Activated CD4-positive, alpha-beta T cell treated with anti-CD3 and anti-CD28 coated beads for 24 hours (primary cell): ENCODE measurements around the gene C6orf163.

Experiments
- DNase-seq, 2 donors: peaks; one replicate each; pipeline ENCODE4 v3.0.0-alpha.2; 2020; ENCODE audit warnings: low read depth in 2 of 2

Gene C6orf163

GRCh38 chr6:87357479-87358196, 13.0 kb downstream of the C6orf163 start:
- no peak for DNase-seq

- DNase-seq = no peak
These were observed 20.1 kb downstream of the C6orf163 start for GRCh38 chr6:87364602-87365252.

GRCh38 chr6:87366072-87366827, 21.6 kb downstream of the C6orf163 start:
- DNase-seq = no peak

GRCh38 chr6:87366899-87367298, 22.3 kb downstream of the C6orf163 start:
- DNase-seq = no peak

GRCh38 chr6:87373377-87373776, 28.8 kb downstream of the C6orf163 start:
- no peak for DNase-seq

GRCh38 chr6:87375315-87375714, 30.7 kb downstream of the C6orf163 start:
- no peak for DNase-seq

GRCh38 chr6:87376643-87377042, 32.0 kb downstream of the C6orf163 start:
- no peak for DNase-seq

- no peak for DNase-seq
These were observed 34.3 kb downstream of the C6orf163 start for GRCh38 chr6:87378947-87379346.

GRCh38 chr6:87382861-87383260, 38.2 kb downstream of the C6orf163 start:
- no peak for DNase-seq

GRCh38 chr6:87384038-87384437, 39.4 kb downstream of the C6orf163 start:
- no peak for DNase-seq

GRCh38 chr6:87384449-87384848, 39.8 kb downstream of the C6orf163 start:
- no peak for DNase-seq

GRCh38 chr6:87391334-87391733, 46.7 kb downstream of the C6orf163 start:
- no peak for DNase-seq

GRCh38 chr6:87393026-87393622, 48.5 kb downstream of the C6orf163 start:
- peak in 1 of 2 donors; percentile 31 for DNase-seq

GRCh38 chr6:87395431-87395830, 50.8 kb downstream of the C6orf163 start:
- DNase-seq = no peak

GRCh38 chr6:87396595-87397392, 52.2 kb downstream of the C6orf163 start:
- no peak for DNase-seq

- DNase-seq = no peak
These were observed 53.0 kb downstream of the C6orf163 start for GRCh38 chr6:87397656-87398055.

- DNase-seq = no peak
These were observed 57.2 kb downstream of the C6orf163 start for GRCh38 chr6:87401832-87402231.

GRCh38 chr6:87407561-87407900, 62.9 kb downstream of the C6orf163 start:
- peak in 1 of 2 donors; percentile 2 for DNase-seq

- DNase-seq = peak; percentile 66 to 67
These were observed 63.5 kb downstream of the C6orf163 start, which contains the start of gene CFAP206 for GRCh38 chr6:87407901-87408720. Gene CFAP206 (plus strand): TSS chr6:87407972. CDS start chr6:87409840, 1,868 bp downstream.

GRCh38 chr6:87408721-87409155, 64.1 kb downstream of the C6orf163 start:
- DNase-seq = no peak
